Fibroblast of mammary gland (primary cell): ENCODE data around the gene ARL2.
"Not testable (repeated sequence)": the region's sequence is repeated elsewhere in the genome, so short reads cannot be mapped to it uniquely, and the experiment has no call there.

Experiments
- DNase-seq: peaks from one replicate; pipeline ENCODE4 v3.0.0-alpha.2; 2010; ENCODE audit warnings: low read depth
- H3K4me3 ChIP-seq: 2 replicates; pipeline ENCODE4 v1.5.1; 2011; ENCODE audit warnings: low read depth, mild to moderate bottlenecking, low read length, moderate library complexity; ENCODE audit not compliant: control insufficient read depth
- CTCF ChIP-seq: conservative IDR thresholded peaks from 2 replicates; pipeline ENCODE4 v1.5.1; 2011; ENCODE audit warnings: low read depth, low read length, inconsistent platforms; ENCODE audit not compliant: control insufficient read depth, insufficient read depth

ARL2 gene

GRCh38 chr11:65019824-65020223, 5.9 kb downstream of the ARL2 start:
- no peak for DNase-seq
- H3K4me3 ChIP-seq = no peak overlapping the region
- TF ChIP-seq CTCF = no peak

GRCh38 chr11:65021003-65021402, 7.0 kb downstream of the ARL2 start:
- H3K4me3 ChIP-seq = no peak overlapping the region
- TF ChIP-seq CTCF = no peak

GRCh38 chr11:65021509-65021908, 7.5 kb downstream of the ARL2 start:
- no peak for TF ChIP-seq CTCF
- no peak overlapping the region for H3K4me3 ChIP-seq
- DNase-seq = no peak

More at GRCh38 chr11:65021003-65021402, 7.0 kb downstream of the ARL2 start:
- DNase-seq = no peak

GRCh38 chr11:65023502-65023901, 9.5 kb downstream of the ARL2 start:
- H3K4me3 ChIP-seq, DNase-seq: not testable (repeated sequence)

GRCh38 chr11:65026810-65027209, 12.8 kb downstream of the ARL2 start:
- TF ChIP-seq CTCF = no peak
- peak; percentile 78 for DNase-seq
- peak overlapping the region; percentile 42 for H3K4me3 ChIP-seq

GRCh38 chr11:65027213-65028067, 13.5 kb downstream of the ARL2 start, which contains the start of gene SNX15:
Gene SNX15 (plus strand): TSS chr11:65027439. CDS start chr11:65027538, 99 bp downstream.
- peak; percentile 95 for DNase-seq
- peak within 1 kb of the TSS; percentile 70 for H3K4me3 ChIP-seq
- peak; percentile 61 for TF ChIP-seq CTCF

- no peak overlapping the region for H3K4me3 ChIP-seq
- no peak for DNase-seq
- no peak for TF ChIP-seq CTCF
These were observed 18.3 kb downstream of the ARL2 start for GRCh38 chr11:65032216-65032615.
